Tibial nerve (tissue), 4 donors: ENCODE measurements around the gene KIAA0232. TPM values are rescaled to one million over a fixed set of nuclear protein-coding genes. Genes with fewer than 3 reads are reported as not detected.
"Not testable (repeated sequence)": the region's sequence is repeated elsewhere in the genome, so short reads cannot be mapped to it uniquely, and the experiment has no call there.

Source experiments
- DNase-seq, 2 donors: peaks; one replicate each; pipeline ENCODE4 v3.0.0-alpha.2; 2019; ENCODE audit warnings: low spot score in 2 of 2
- H3K27ac ChIP-seq, 4 donors: fragments of 200-600 bp; sonication (generic) in 3 of 4; one replicate each; pipeline ENCODE4 v1.5.1; 2017 to 2019; ENCODE audit warnings: mild to moderate bottlenecking in 1 of 4
- H3K27me3 ChIP-seq, 2 donors: fragments of 200-600 bp; sonication (generic) in 1 of 2; one replicate each; pipeline versions ENCODE4 v1.5.1 to v1.6.0; 2017 to 2019
- H3K36me3 ChIP-seq, 3 donors: fragments of 200-600 bp; sonication (generic); one replicate each; pipeline ENCODE4 v1.5.1; 2018 to 2019
- H3K4me1 ChIP-seq, 4 donors: fragments of 200-600 bp; sonication (generic) in 3 of 4; one replicate each; pipeline ENCODE4 v1.5.1; 2017 to 2019
- H3K4me3 ChIP-seq, 4 donors: fragments of 200-600 bp; sonication (generic) in 3 of 4; one replicate each; pipeline ENCODE4 v1.5.1; 2017 to 2019; ENCODE audit warnings: mild to moderate bottlenecking in 1 of 4, moderate library complexity in 1 of 4
- H3K9me3 ChIP-seq, 4 donors: fragments of 200-600 bp; sonication (generic) in 3 of 4; one replicate each; pipeline ENCODE4 v1.5.1; 2017 to 2019
- EP300 ChIP-seq, 2 donors: sonication (generic); formaldehyde crosslinking; IDR thresholded peaks; one replicate each; pipeline ENCODE4 v1.6.1; 2017; ENCODE audit warnings: antibody characterized with exemption in 2 of 2, mild to moderate bottlenecking in 1 of 2
- POLR2A ChIP-seq, 2 donors: fragments of 450-650 bp; IDR thresholded peaks; one replicate each; pipeline ENCODE4 v1.6.1; 2017; ENCODE audit warnings: antibody characterized with exemption in 2 of 2, mild to moderate bottlenecking in 2 of 2, moderate library complexity in 2 of 2
- WGBS, 2 donors: methylation state at CpG; one replicate each; pipeline ENCODE4 v1.1.5; 2018; 5-methylcytosine and 5-hydroxymethylcytosine counted together
- total RNA-seq, 4 donors: library from RNA; depleted of rRNA; stranded (reverse); fragments of >200 nt; gene quantifications; one replicate each; pipeline ENCODE4 v1.1.0, GENCODE V29; 2016
- TF ChIP-seq, protein P1 (sequence below), 5 experiments: fragments of 200-600 bp in 3 of 5; fragments of 450-650 bp in 2 of 5; sonication (generic) in 3 of 5; IDR thresholded peaks; one replicate each; pipeline ENCODE4 v1.5.1; 2016 to 2019; ENCODE audit warnings: antibody characterized with exemption in 5 of 5, mild to moderate bottlenecking in 3 of 5, moderate library complexity in 2 of 5

Gene KIAA0232
- total RNA-seq, 4 donors from 2014 or later = 36.7 to 57.7 (median 47.0) TPM

DNA sequence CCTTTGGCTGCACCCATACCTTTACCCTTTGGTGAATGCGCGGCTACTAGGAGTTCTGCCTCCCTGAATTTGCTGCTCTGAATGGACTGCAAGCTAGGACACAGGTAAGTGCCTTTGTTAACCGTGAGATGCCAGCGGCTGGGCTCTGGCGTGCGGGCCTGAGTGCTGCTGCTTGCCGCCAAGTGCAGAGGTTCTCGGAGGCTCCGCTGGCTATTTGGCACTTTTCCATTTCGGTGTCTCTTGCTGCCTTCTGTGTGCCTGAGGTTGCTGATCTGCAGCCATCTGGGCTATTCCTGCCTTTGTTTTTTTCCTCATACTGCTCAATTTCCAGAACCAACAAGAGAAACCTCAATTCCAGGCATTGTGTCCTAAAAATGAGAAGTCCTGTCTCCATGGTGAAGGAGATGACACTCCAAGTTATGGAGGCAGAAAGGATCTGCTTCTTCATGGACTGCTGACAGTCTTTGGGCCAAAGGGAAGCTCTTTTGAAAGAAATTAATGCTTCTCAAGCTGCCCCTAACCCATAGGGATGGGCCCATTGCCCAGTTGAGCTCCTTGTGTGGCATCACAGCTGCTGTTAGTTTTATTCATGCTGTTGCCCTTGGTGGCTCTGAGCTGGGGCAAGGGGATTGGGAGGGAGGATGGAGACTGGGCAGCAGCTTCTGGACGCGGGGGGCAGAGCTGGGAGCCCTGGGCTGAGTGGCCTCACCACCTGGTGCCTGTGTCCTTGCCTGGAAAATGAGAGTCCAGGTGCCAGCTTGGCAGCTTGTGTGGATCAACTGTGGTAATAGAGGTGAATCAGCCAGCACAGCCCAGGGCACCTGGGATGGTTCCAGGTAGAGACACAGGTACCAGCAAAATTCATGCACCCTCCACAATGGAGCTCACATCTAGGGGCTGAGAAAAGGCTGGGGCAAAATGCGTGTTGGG lies 123.3 kb downstream of the KIAA0232 start:
- TF ChIP-seq EP300 (IDR thresholded peaks at IDR 0.05) (no peak), POLR2A (IDR thresholded peaks at IDR 0.05) (no peak)
- TF ChIP-seq, protein P1, sequence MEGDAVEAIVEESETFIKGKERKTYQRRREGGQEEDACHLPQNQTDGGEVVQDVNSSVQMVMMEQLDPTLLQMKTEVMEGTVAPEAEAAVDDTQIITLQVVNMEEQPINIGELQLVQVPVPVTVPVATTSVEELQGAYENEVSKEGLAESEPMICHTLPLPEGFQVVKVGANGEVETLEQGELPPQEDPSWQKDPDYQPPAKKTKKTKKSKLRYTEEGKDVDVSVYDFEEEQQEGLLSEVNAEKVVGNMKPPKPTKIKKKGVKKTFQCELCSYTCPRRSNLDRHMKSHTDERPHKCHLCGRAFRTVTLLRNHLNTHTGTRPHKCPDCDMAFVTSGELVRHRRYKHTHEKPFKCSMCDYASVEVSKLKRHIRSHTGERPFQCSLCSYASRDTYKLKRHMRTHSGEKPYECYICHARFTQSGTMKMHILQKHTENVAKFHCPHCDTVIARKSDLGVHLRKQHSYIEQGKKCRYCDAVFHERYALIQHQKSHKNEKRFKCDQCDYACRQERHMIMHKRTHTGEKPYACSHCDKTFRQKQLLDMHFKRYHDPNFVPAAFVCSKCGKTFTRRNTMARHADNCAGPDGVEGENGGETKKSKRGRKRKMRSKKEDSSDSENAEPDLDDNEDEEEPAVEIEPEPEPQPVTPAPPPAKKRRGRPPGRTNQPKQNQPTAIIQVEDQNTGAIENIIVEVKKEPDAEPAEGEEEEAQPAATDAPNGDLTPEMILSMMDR (IDR thresholded peaks at IDR 0.05) = no peak
- Histone ChIP-seq H3K27ac (no peak overlapping the region), H3K4me3 (no peak overlapping the region), H3K27me3 (no peaks in the 10 kb centered on the region), H3K4me1 (peaks cover 0 to 24% (median 14%) of the 10 kb centered on the region in 4 donors), H3K36me3 (no peaks in the 10 kb centered on the region), H3K9me3 (no peaks in the 10 kb centered on the region)
- DNase-seq = no peak
- WGBS, 2 donors = 86 to 91% methylated on average over 12 to 13 of the region's 13 CpGs

DNA sequence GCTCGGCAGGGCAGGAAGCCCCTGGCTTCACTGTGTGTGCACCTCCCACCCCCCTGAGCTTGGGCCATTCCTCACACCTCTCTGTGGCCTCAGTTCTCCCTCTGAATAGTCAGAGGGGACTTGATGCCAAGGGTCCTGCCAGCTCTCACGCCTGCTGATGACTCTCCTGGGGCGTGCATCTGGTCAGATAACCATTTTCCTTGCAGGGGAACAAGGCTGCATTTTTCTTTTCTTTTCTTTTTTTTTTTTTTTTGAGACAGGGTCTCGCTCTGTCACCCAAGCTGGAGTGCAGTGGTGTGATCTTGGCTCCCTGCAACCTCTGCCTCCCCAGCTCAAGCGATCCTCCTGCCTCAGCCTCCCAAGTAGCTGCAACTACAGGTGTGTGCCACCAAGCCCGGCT lies 124.0 kb downstream of the KIAA0232 start:
- not testable (repeated sequence) for H3K27ac ChIP-seq
- WGBS, 2 donors = 81 to 84% methylated on average over 6 of the region's 6 CpGs

DNA sequence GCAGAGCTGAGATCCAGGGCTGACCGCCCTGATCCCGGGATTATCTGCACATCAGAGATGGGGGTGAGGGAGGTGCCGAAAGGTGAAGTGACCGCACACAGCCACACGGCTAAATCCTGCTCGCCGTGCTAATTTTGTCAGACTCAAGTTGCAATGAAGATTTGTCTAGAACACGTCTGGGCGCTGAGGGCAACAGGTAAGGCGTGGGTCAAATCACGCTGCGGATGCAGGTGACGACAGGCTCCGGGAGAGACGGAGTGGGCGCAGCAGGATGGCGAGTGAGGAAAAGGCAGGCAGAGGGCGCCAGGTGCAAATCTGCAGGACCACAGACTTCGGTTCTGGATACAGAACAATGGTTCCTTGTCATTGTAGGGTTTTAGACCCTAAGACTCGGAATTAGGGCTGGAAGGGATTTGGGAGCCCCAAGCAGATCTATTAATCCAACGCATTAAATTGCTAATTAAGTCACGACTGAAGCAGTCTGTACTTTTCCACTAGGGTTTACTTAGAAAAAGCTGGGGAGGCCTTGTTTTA lies 125.2 kb downstream of the KIAA0232 start:
- Histone ChIP-seq H3K9me3 (no peaks in the 10 kb centered on the region), H3K27ac (no peak overlapping the region), H3K4me3 (no peak overlapping the region), H3K36me3 (no peaks in the 10 kb centered on the region), H3K4me1 (peaks cover 0 to 41% (median 16%) of the 10 kb centered on the region in 4 donors), H3K27me3 (no peaks in the 10 kb centered on the region)
- TF ChIP-seq, protein P1 (IDR thresholded peaks at IDR 0.05) = peak; percentile 22 to 52 (median 44)
- no peak for TF ChIP-seq EP300 (IDR thresholded peaks at IDR 0.05)
- DNase-seq = no peak
- 21 to 24% methylated on average over 22 of the region's 22 CpGs for WGBS, 2 donors

More for the DNA sequence above, 124.0 kb downstream of the KIAA0232 start:
- H3K27me3 ChIP-seq, H3K4me3 ChIP-seq, H3K9me3 ChIP-seq, H3K36me3 ChIP-seq, DNase-seq: not testable (repeated sequence)
- peaks cover 0 to 31% (median 16%) of the 10 kb centered on the region in 4 donors for H3K4me1 ChIP-seq

DNA sequence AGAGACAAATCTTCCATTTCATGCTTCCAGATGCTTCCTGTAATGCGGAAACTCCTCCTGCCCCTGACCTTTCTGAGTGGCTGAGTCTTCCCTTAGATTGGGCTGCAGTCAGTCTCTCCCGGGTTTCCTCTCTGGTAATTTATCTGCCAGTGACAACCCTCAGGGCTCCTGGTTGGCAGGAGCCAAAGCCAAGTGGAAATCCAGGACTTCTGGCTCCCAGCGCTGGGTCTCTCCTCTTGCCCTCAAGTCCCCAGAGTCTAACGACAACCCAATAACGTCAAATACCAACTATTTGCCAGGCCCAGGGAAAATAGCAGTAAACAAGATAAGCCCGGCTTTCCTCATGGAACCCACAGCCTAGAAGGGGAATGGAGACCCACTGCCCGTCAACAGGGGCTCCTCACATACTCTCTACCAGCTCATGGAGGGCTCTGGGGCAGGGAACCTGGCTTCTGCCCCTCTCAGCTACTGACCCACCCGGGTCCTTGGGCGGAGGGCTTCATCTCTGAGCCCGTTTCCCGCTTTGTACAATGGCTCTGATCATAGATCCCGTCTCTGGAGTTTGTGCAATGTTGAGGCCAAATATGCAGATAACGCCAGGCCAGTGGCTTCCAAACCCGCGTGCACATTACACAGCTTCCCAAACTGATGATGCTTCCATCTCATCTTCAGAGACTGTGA lies 126.0 kb downstream of the KIAA0232 start:
- TF ChIP-seq, protein P1 (IDR thresholded peaks at IDR 0.05) = no peak
- TF ChIP-seq EP300 (IDR thresholded peaks at IDR 0.05) (no peak), POLR2A (IDR thresholded peaks at IDR 0.05) (no peak)
- Histone ChIP-seq H3K27me3 (no peaks in the 10 kb centered on the region), H3K27ac (peak overlapping the region; percentile 97 to 100 (median 99)), H3K4me3 (peak overlapping the region; percentile 57 to 94 (median 84)), H3K9me3 (no peaks in the 10 kb centered on the region), H3K4me1 (peaks cover 0 to 49% (median 16%) of the 10 kb centered on the region in 4 donors), H3K36me3 (no peaks in the 10 kb centered on the region)
- 20 to 31% methylated on average over 13 to 14 of the region's 15 CpGs for WGBS, 2 donors
- no peak for DNase-seq

DNA sequence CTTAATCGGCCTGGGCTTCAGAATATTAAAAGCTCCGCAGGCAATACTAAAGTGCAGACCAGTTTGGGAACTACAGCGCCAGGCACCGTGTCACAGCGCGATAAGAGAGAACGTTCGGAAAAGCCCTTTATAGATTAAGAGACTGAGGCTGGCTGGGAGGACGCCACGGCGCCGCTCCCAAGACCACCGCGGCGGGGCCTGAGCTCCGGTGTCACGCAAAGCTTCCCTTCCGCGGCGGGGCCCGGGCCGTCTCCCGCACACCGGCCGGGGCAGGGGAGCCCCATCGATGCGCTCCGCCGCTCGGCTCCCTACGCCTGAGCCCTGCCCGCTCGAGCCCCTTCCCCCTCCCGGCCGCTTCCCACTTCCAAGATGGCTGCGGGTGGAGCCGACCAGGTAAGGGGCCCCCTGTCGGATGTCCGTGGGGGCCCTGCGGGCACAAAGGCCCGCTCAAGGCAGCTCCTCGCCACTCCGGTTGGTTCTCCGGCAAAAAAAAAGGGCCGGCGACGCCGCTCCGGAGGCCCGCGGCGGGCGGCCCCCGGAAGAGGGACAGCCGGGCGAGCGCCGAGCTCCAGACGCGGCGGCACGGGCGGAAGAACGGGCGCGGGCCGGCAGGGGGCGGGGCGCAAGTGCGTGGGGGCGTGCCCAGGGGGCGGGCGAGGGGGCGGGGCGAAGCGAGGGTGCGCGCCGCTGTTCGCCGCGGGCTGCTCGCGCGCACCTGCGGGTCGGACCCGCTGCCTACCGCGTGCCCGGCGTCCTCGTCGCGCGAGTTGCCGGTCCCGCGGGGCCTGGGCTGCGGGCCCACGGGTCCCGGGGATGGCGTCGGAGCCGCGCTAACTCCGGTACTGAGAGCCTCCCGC lies 126.8 kb downstream of the KIAA0232 start, which contains the start of gene TBC1D14:
Gene TBC1D14 (plus strand): TSS at position 714 of the 857 bp plus-strand sequence. CDS start 13,564 bp downstream, outside the sequence.
- peak; percentile 76 to 77 for DNase-seq
- Histone ChIP-seq H3K4me1 (peaks cover 0 to 54% (median 16%) of the 10 kb centered on the region in 4 donors), H3K27me3 (no peaks in the 10 kb centered on the region), H3K36me3 (no peaks in the 10 kb centered on the region), H3K4me3 (peak within 1 kb of the TSS; percentile 82 to 94 (median 84)), H3K9me3 (no peaks in the 10 kb centered on the region), H3K27ac (peak within 1 kb of the TSS; percentile 97 to 100 (median 99))
- 1 to 2% methylated on average over 34 to 48 of the region's 108 CpGs for WGBS, 2 donors
- TF ChIP-seq, protein P1 (IDR thresholded peaks at IDR 0.05) = peak in 4 of 5 experiments; percentile 25 to 79 (median 51)
- TF ChIP-seq EP300 (IDR thresholded peaks at IDR 0.05) (peak in 1 of 2 donors; percentile 71), POLR2A (IDR thresholded peaks at IDR 0.05) (peak; percentile 33 to 54)
